Astrocyte of the spinal cord (primary cell): ENCODE results near the gene VRK1.

ENCODE experiments used
- DNase-seq: peaks from one replicate; pipeline ENCODE4 v3.0.0; 2011; ENCODE audit warnings: low read depth, low spot score
- H3K4me3 ChIP-seq: 2 replicates; pipeline ENCODE4 v1.5.1; 2011; ENCODE audit warnings: low read depth, mild to moderate bottlenecking, low read length, moderate library complexity
- CTCF ChIP-seq: IDR thresholded peaks from 2 replicates; pipeline ENCODE4 v1.5.1; 2012; ENCODE audit warnings: low read depth, mild to moderate bottlenecking, low read length, inconsistent platforms
- in situ Hi-C: cut with HindIII; loops from 2 replicates; pipeline ENCODE4 v1.10.0; 2017; ENCODE audit warnings: low sequenced_read_pairs

Gene VRK1

GRCh38 chr14:96772929-96773328 lies 24.3 kb upstream of the VRK1 start:
- in situ Hi-C loops = no loop called here
- DNase-seq = no peak
- no peak for TF ChIP-seq CTCF
- no peak overlapping the region for H3K4me3 ChIP-seq

GRCh38 chr14:96776791-96777190 lies 20.4 kb upstream of the VRK1 start:
- in situ Hi-C loops = no loop called here

GRCh38 chr14:96780500-96780899 lies 16.7 kb upstream of the VRK1 start:
- in situ Hi-C loops = no loop called here
- TF ChIP-seq CTCF = no peak
- DNase-seq = no peak
- no peak overlapping the region for H3K4me3 ChIP-seq

More at GRCh38 chr14:96776791-96777190, 20.4 kb upstream of the VRK1 start:
- no peak for DNase-seq
- no peak overlapping the region for H3K4me3 ChIP-seq
- no peak for TF ChIP-seq CTCF

GRCh38 chr14:96781371-96781770 lies 15.8 kb upstream of the VRK1 start:
- in situ Hi-C loops = no loop called here
- no peak for DNase-seq
- no peak overlapping the region for H3K4me3 ChIP-seq
- no peak for TF ChIP-seq CTCF

GRCh38 chr14:96782436-96782835 lies 14.7 kb upstream of the VRK1 start:
- TF ChIP-seq CTCF = no peak
- no peak overlapping the region for H3K4me3 ChIP-seq
- in situ Hi-C loops = no loop called here
- DNase-seq = no peak

GRCh38 chr14:96783043-96783914 lies 13.9 kb upstream of the VRK1 start:
- no peak for TF ChIP-seq CTCF
- in situ Hi-C loops = no loop called here
- H3K4me3 ChIP-seq = no peak overlapping the region
- DNase-seq = no peak
